GM18907 (cell line): ENCODE results near the gene VIT.
A peak's percentile ranks its signal among the peaks of the same experiment; 100 is the strongest.

Experiments
- ATAC-seq: cut with Tn5 transposase; IDR thresholded peaks from one replicate; pipeline ENCODE4 v1.9.1; 2021; ENCODE audit warnings: mild to moderate bottlenecking, moderate library complexity; ENCODE audit not compliant: unreplicated experiment

VIT gene

GRCh38 chr2:36756438-36756837 lies 59.9 kb downstream of the VIT start:
- no peak for ATAC-seq

- no peak for ATAC-seq
Measured at GRCh38 chr2:36762764-36763490, 66.4 kb downstream of the VIT start.

GRCh38 chr2:36769106-36769505 lies 72.6 kb downstream of the VIT start:
- no peak for ATAC-seq

- ATAC-seq: no peak
Measured at GRCh38 chr2:36770542-36771287, 74.2 kb downstream of the VIT start.

DNA sequence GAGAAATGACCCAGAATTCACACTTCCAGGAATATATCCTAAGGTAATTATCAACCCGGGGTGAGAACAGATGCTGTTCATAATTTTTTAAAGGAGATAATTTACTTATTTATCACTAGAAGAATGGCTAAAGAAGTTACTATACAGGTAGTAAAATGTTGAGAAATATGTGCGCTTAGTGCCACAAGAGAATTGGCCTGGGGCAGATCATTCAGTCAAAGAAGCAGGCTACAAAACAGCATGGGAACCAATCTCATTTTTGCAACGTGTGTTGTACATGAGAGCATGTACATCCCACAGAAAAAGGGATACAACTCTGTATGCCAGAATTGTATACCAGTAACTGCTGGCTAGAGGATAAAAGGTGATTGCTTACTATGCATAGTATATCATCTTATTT lies 75.2 kb downstream of the VIT start:
- no peak for ATAC-seq

- ATAC-seq: no peak
Measured at GRCh38 chr2:36773947-36774346, 77.4 kb downstream of the VIT start.

DNA sequence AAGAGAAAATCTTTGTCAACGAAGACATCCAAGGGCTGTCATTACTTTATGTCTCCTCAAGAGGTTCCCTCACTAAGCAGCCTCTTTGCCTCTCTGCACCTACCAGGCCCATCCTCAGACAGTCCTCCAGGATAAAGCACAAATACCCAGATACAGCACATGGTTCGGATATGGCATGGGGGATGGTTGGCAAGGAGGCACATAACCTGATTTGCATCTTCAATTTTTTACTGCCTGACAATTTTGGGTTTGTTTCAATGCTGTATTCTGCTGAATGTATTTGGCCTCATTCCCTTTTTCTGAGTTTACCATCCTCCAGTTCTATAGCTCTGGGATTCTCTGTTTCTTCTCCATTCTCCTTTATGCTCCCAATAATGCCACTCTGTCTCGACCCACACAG lies 78.8 kb downstream of the VIT start:
- no peak for ATAC-seq

GRCh38 chr2:36775806-36776205 lies 79.3 kb downstream of the VIT start:
- ATAC-seq: no peak

- ATAC-seq: no peak
Measured at GRCh38 chr2:36777272-36777671, 80.8 kb downstream of the VIT start.

DNA sequence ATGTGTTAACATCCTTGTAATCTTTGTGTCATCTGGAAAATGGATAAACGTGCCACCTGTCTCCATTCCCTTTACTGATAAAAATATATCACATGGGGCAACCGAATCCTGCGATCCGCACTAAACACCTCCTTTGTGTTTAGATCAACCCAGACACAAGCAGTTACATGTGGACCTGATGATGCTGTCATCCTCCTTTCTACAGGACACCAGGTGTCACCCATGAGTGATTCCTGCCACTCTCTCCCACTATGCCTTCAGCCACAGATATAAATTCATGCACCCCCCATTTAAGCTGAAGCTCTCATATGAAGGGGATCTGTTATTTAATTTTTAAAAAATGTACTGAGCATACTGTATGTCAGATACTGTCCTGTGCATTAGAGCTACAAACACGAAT lies 81.3 kb downstream of the VIT start:
- ATAC-seq: no peak

- ATAC-seq: no peak
Measured at GRCh38 chr2:36779462-36779861, 83.0 kb downstream of the VIT start.

DNA sequence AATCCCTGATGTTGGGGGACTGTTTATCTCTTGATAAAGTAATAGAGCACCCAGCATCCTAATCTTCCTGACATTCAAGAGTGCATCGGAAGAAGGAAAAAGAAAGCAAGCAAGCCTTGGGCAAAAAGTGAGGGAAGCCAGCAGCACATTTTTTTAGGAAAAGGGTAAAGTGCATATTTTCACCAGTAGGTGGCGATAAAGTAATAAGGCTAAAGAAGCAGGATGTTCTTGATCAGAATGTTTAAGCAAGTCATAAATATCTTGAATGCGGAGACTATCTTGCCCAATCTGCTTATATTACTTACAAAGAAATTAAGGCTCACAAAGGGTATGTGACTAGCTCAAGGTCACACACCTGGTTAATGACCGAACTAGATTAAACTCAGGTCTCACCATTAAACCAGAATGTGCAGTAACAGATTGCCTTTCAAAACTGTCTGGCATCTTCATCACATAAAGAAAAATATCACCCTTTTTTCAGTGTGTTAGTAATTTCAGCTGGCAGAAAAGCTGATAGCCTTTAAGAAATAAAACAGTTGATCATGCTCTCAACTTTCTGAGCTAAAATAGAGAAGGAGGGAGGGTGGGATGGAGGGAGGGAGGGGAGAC lies 83.8 kb downstream of the VIT start:
- peak; percentile 69 for ATAC-seq

DNA sequence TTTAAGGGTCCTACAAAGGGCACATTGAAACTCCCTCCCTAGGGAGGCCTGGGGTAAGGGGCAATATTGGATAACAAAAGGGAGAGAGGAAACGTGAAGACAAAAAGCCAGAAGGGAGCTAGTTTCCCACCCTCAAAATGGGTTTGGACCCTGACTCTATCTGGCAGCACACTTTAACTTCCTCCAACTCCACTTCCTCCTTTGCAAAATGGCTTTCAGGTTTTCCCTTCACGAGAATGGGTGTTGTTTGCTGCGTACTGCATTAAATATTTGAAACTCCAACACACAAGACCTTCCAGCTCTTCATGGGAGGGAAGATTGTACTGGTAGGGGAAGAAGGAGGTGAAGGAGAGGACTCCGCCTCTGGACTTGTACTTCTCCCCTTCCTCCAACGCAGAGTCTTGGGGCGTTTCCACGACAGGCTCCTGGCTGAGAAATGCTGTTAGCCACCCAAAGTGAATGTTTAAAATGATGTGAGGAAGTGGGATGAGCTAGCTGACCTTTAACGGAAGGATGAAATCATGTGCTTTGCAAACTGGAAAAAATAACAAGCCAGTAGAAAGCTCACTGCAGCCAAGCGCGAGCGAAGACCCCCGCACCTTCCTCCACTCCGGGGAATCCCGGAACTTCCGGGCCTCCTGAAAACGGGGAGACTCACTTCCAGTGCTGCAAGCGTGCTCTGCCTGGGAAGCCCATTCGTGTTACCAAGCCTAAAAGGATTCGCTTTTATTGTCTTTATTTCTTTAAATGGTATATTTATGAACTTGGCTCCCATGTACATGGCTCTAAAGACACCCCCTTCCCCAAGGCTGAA lies 85.6 kb downstream of the VIT start:
- no peak for ATAC-seq

DNA sequence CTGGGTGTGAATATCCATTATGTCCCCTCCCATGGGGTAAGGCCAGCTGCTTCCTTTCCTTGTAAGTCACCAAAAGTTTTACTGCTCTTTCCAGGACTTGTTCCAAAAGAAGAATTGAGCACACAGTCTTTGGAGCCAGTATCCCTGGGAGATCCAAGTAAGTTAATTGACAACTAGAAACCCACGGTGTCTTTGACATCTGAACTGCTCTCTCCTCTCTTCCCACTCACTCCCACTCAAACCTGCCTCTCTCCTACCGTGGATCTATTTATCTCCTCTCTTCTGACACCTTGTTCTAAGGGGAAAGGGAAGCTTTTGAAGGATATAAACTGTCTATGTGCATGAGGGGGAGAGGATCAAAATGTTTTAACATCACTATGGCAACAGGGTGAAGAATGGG lies 86.7 kb downstream of the VIT start:
- ATAC-seq: no peak

GRCh38 chr2:36785179-36785795 lies 88.8 kb downstream of the VIT start:
- peak; percentile 55 for ATAC-seq

- ATAC-seq: peak; percentile 65
Measured at GRCh38 chr2:36789181-36789804, 92.8 kb downstream of the VIT start.

- no peak for ATAC-seq
Measured at GRCh38 chr2:36792951-36793350, 96.4 kb downstream of the VIT start.

DNA sequence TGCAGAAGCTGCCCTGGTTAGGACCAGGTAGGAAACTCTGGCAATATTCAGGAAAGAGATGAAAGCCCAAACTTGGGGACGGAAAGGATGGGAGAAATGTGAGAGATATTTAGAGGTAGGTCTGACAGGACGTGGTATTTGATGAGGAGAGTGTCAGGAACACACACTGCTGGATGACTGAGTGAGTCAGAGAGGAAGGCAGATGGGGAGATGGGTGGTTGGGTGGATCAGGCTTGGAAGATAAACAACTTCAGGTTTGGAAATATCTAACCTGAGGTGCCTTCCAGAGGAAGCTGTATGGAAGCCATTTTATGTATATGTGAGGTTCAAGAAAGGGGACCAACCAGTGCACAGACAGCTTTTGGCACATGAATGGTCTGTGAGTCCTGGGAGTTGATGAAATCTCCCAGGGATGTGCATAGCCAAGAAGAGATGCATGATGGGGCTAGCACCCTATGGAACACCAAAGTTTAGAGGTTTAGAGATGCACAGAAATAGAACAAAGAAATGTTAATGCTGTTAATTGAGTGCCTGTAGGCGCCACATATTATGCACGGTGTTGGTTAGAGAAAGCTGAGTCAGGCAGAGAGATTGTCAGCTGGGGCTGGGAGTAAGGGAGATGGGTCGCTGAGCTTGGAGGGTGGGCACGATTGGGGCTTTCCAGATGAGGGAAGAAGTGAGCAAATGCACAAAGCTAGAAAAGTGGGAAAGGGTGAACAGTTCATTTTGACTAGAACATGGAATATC lies 101.0 kb downstream of the VIT start:
- no peak for ATAC-seq

- no peak for ATAC-seq
Measured at GRCh38 chr2:36798724-36799123, 102.2 kb downstream of the VIT start.

- ATAC-seq: no peak
Measured at GRCh38 chr2:36800381-36800780, 103.9 kb downstream of the VIT start.
